ENCODE results near the gene CD4. TPM values are rescaled to one million over a fixed set of nuclear protein-coding genes. Genes with fewer than 3 reads are reported as not detected.

Gene CD4
- total and polyA plus RNA-seq, 10 of the 15 experiments (the other 5 are each of a cell fraction or from before 2014, with no cell fraction given), result 0.24 to 1.6 (median 0.69) TPM

GRCh38 chr12:6780573-6780972, 8.8 kb upstream of the CD4 start:
- Histone ChIP-seq H3K4me3 (no peak overlapping the region), H3K9ac (ENCODE audit: control insufficient read depth, insufficient read depth, low read length) (no peak overlapping the region), H4K20me1 (ENCODE audit: control insufficient read depth, insufficient read depth) (no peaks in the 10 kb centered on the region), H3K4me1 (ENCODE audit: control insufficient read depth, insufficient read depth, low read length) (peaks cover 18% of the 10 kb centered on the region), H3K4me2 (ENCODE audit: control insufficient read depth, insufficient read depth) (no peak overlapping the region), H3K27me3 (replicated peaks in 1 of 2; ENCODE audit: control insufficient read depth in 2 of 2, insufficient read depth in 2 of 2, low read length in 1 of 2) (no peaks in the 10 kb centered on the region), H3K27ac (ENCODE audit: control insufficient read depth, insufficient read depth) (no peak overlapping the region), H3K79me2 (ENCODE audit: control insufficient read depth, insufficient read depth, low read length) (no peaks in the 10 kb centered on the region), H3K9me3 (replicated peaks; ENCODE audit: control insufficient read depth, insufficient read depth, low read length) (no peaks in the 10 kb centered on the region), H2AFZ (ENCODE audit: control insufficient read depth, low read depth, low read length) (no peak overlapping the region), H3K36me3 (ENCODE audit: control insufficient read depth in 2 of 2, insufficient read depth in 2 of 2, low read length in 1 of 2) (no peaks in the 10 kb centered on the region)
- in situ Hi-C loops (cut with MboI) (no loop called here), intact Hi-C loops (cut with micrococcal nuclease; ENCODE audit: unreplicated experiment) (no loop called here)
- ATAC-seq (no peak), FAIRE-seq (no peak), DNase-seq (ENCODE audit: low read depth, low spot score) (no peak)
- ChIA-PET SMC1A (ENCODE audit: uncharacterized antibody, unreplicated experiment) (interaction anchor here (0.7 to 6.6 kb wide), 13 partner anchors 10 to 217 kb away, joined by 3 to 84 read pairs (median 4); partner anchors contain the start of gene MLF2), CTCF (interaction anchor here (0.6 to 12.7 kb wide), 17 partner anchors 9 to 270 kb away, joined by 3 to 221 read pairs (median 4); partner anchors contain the start of genes LAG3 and MLF2), RAD21 (ENCODE audit: unreplicated experiment) (interaction anchor here (0.7 to 5.4 kb wide), 6 partner anchors 16 to 91 kb away, joined by 3 to 42 read pairs (median 3); partner anchors contain the start of genes CDCA3 and MLF2), POLR2A (interaction anchor here (0.5 to 1.8 kb wide), 12 partner anchors 11 to 278 kb away, joined by 3 to 11 read pairs (median 3); partner anchors contain the start of genes CDCA3, MLF2 and PTMS)
- WGBS (ENCODE audit: insufficient coverage, insufficient replicate concordance, low lambda C conversion rate, missing lambda C conversion rate), result 33% methylated on average over 6 of the region's 6 CpGs
- TF ChIP-seq KAT2A (conservative IDR thresholded peaks at IDR 0.05; ENCODE audit: control insufficient read depth, low read depth, low read length) (no peak), SMARCA5 (IDR thresholded peaks at IDR 0.05) (no peak), ZSCAN29 (IDR thresholded peaks at IDR 0.05) (no peak), USF1 (IDR thresholded peaks at IDR 0.05; ENCODE audit: borderline replicate concordance, extremely low read length, insufficient read depth, low read depth, low read length) (no peak), CHD2 (IDR thresholded peaks at IDR 0.05; ENCODE audit: borderline replicate concordance, low read depth, low read length) (no peak), WRNIP1 (IDR thresholded peaks at IDR 0.05; ENCODE audit: borderline replicate concordance, low read depth, low read length) (no peak), BCL3 (IDR thresholded peaks at IDR 0.05; ENCODE audit: borderline replicate concordance, insufficient read depth, low read depth, low read length, poor library complexity, severe bottlenecking) (no peak), RBBP5 (conservative IDR thresholded peaks at IDR 0.05) (no peak), FOXK2 (IDR thresholded peaks at IDR 0.05) (no peak), POU2F2 (IDR thresholded peaks at IDR 0.05; ENCODE audit: borderline replicate concordance, low read depth, low read length) (no peak), SPI1 (IDR thresholded peaks at IDR 0.05; ENCODE audit: borderline replicate concordance, insufficient read depth, low read depth, low read length) (no peak), PAX5 (IDR thresholded peaks at IDR 0.05; ENCODE audit: borderline replicate concordance, low read depth, low read length) (no peak), IRF3 (IDR thresholded peaks at IDR 0.05) (no peak), MLLT1 (IDR thresholded peaks at IDR 0.05) (no peak), SMAD1 (IDR thresholded peaks at IDR 0.05; ENCODE audit: low read depth, partially characterized antibody) (no peak)
- BruUV-seq (replicated peaks), result no TSS peak

All from GM12878 (cell line).